SK-N-MC (cell line): Measurements from ENCODE around the gene NINL.

Experiments
- DNase-seq: peaks from one replicate; pipeline ENCODE4 v3.0.0-alpha.2; 2011; ENCODE audit warnings: low read depth, low spot score
- H3K27ac ChIP-seq: fragments of 200-600 bp; sonication (generic); 2 replicates; pipeline ENCODE4 v1.5.1; 2016; ENCODE audit warnings: mixed run types
- H3K36me3 ChIP-seq: fragments of 200-600 bp; sonication (generic); 2 replicates; pipeline ENCODE4 v1.6.1; 2017; ENCODE audit warnings: antibody characterized with exemption, low read length, mixed read lengths; ENCODE audit not compliant: insufficient read depth
- H3K4me3 ChIP-seq: fragments of 200-600 bp; sonication (generic); 2 replicates; pipeline ENCODE4 v1.5.1; 2016
- H3K9ac ChIP-seq: fragments of 200-600 bp; sonication (generic); 2 replicates; pipeline ENCODE4 v1.8.0; 2017; ENCODE audit warnings: mixed run types, mixed read lengths; ENCODE audit not compliant: insufficient read length
- H3K9me3 ChIP-seq: fragments of 200-600 bp; sonication (generic); 2 replicates; pipeline ENCODE4 v1.6.1; 2017; ENCODE audit warnings: low read depth, mild to moderate bottlenecking, antibody characterized with exemption, low read length, moderate library complexity, mixed read lengths
- EZH2 ChIP-seq: fragments of 200-600 bp; sonication (generic); IDR thresholded peaks from one replicate; pipeline ENCODE4 v1.6.1; 2017; ENCODE audit warnings: antibody characterized with exemption
- FOXP2 ChIP-seq: optimal IDR thresholded peaks from 2 replicates; pipeline ENCODE3; 2011; ENCODE audit warnings: mild to moderate bottlenecking, moderate library complexity; ENCODE audit not compliant: insufficient read depth; ENCODE audit errors: extremely low read length, control extremely low read depth
- POLR2AphosphoS5 ChIP-seq: IDR thresholded peaks from 2 replicates; pipeline ENCODE4 v1.6.1; 2012; ENCODE audit warnings: mild to moderate bottlenecking, low read depth, low read length, borderline replicate concordance

Gene NINL

DNA sequence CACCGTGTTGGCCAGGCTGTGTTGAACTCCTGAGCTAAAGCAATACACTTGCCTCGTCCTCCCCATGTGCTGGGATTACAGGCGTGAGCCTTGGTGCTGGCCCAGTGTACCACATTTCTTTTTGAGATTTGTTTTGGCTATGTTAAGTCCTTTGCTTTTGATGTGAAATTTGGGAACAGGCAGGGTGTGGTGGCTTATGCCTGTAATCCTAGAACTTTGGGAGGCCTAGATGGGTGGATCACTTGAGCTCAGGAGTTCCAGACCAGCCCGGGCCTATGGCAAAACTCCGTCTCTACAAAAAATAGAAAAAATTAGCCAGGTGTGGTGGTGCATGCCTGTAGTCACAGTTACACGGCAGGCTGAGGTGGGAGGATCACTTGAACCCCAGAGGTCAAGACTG lies 137.7 kb downstream of the NINL start:
- Histone ChIP-seq H3K9me3 (no peaks in the 10 kb centered on the region), H3K27ac (no peak overlapping the region), H3K4me3 (no peak overlapping the region), H3K9ac (no peak overlapping the region), H3K36me3 (peaks cover 65% of the 10 kb centered on the region)
- no peak for DNase-seq
- TF ChIP-seq EZH2 (no peak), FOXP2 (no peak), POLR2AphosphoS5 (no peak)

DNA sequence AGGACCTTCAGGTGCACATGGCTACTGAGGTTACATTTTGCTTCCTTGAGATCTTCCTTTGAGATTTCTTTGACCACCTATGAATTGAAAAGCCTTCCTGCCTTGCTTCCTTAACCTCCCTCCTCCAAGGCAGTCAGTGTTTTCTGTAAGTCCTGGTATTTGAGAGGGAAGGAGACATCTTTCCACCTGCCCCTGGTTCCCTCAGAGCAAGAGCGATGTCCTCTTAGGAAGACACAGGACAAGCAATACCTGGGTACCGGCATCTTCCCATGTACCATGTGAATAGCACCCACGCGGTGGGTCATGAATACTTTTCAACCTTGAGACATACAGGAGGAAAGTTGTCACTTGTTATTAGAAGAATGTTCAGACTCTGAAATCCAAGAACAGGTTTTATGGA lies 140.8 kb downstream of the NINL start:
- H3K9ac ChIP-seq, result no peak overlapping the region
- no peak for TF ChIP-seq EZH2
- TF ChIP-seq FOXP2, result no peak
- TF ChIP-seq POLR2AphosphoS5, result no peak
- H3K9me3 ChIP-seq, result no peaks in the 10 kb centered on the region
- peaks cover 70% of the 10 kb centered on the region for H3K36me3 ChIP-seq
- no peak for DNase-seq
- no peak overlapping the region for H3K27ac ChIP-seq
- no peak overlapping the region for H3K4me3 ChIP-seq

DNA sequence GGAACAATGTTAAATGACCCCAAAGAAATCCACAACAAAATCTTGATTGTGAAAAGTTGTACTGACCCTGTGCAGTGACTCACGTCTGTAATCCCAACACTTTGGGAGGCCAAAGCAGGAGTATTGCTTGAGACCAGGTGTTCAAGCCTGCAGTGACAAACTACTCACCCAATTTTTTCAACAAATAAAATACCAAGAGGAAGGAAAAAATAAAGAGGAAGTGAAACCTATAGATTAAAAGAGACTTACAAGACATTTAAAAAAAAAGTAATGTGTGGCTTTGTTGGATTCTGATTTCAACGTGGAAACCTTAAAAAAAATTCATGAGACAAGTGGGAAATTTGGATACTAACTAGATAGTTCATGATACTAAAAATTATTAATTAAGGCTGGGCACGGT lies 146.0 kb downstream of the NINL start:
- no peak overlapping the region for H3K9ac ChIP-seq
- DNase-seq, result no peak
- H3K4me3 ChIP-seq, result no peak overlapping the region
- H3K27ac ChIP-seq, result no peak overlapping the region
- TF ChIP-seq FOXP2 (no peak), POLR2AphosphoS5 (no peak), EZH2 (no peak)
- no peaks in the 10 kb centered on the region for H3K9me3 ChIP-seq
- peaks cover 60% of the 10 kb centered on the region for H3K36me3 ChIP-seq

DNA sequence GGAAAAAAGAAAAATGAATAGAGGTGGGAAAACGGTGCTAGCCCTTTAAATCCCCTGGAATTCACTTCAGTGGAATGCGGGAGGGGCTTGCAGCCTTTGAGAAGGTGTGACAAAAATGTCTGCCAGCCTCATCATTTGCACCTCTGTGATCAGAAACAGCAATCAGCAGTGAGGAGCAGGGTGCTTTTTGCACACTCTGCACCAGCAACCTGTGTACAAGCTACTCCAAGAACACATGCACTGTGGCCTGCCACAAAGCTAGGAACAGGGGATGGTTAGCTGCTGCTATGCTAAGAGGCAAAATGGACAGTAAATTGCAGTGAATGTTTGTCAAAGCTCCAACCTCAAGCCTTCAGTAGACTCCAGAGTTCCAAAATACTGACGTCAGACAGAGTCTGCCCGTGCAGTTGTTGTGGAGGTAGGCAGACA lies 148.2 kb downstream of the NINL start:
- Histone ChIP-seq H3K9ac (no peak overlapping the region), H3K4me3 (no peak overlapping the region), H3K36me3 (peaks cover 64% of the 10 kb centered on the region), H3K9me3 (no peaks in the 10 kb centered on the region), H3K27ac (no peak overlapping the region)
- TF ChIP-seq EZH2 (no peak), POLR2AphosphoS5 (no peak), FOXP2 (no peak)
- no peak for DNase-seq

DNA sequence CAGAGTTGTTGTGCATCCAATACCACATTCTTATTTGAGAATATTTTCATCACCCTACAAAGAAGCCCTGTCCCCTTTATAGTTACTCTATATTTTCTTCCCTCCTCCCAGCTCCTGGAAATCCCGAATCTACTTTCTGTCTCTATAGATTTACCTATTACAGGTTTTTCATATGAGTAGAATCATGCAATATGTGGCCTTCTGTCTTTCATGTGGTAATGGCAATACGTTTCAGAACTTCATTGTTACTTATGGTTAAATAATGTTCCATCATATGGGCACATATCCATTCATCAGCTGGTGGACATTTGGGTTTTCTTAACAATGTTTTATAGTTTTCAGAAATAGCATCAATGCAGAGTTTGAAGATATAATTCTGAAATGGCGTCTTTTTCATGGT lies 160.8 kb downstream of the NINL start:
- no peak for TF ChIP-seq FOXP2
- TF ChIP-seq EZH2, result no peak
- no peak for TF ChIP-seq POLR2AphosphoS5
- no peak overlapping the region for H3K27ac ChIP-seq
- peaks cover 69% of the 10 kb centered on the region for H3K36me3 ChIP-seq
- H3K4me3 ChIP-seq, result no peak overlapping the region
- no peak overlapping the region for H3K9ac ChIP-seq
- H3K9me3 ChIP-seq, result no peaks in the 10 kb centered on the region
- DNase-seq, result no peak

DNA sequence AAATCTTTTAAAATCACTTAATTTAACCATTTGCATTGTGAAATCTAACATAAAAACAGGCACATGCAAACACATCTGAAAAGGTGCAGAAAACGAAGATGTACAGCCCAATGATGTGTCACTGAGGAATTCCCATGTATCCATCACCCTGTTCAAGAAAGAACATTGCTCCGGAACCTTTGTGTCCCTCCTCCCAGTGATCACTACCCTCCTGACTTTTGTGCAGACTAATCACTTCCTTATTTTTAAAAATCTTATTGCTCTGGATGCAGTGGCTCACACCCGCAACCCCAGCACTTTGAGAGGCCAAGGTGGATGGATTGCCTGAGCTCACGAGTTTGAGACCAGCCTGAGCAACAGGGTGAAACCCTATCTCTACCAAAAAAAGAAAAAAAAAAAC lies 163.3 kb downstream of the NINL start:
- peak overlapping the region; percentile 64; the same call in 1 of the 2 replicates for H3K27ac ChIP-seq
- DNase-seq, result no peak
- H3K9ac ChIP-seq, result no peak overlapping the region
- no peak overlapping the region for H3K4me3 ChIP-seq
- peaks cover 71% of the 10 kb centered on the region for H3K36me3 ChIP-seq
- TF ChIP-seq FOXP2, result no peak
- TF ChIP-seq POLR2AphosphoS5, result no peak
- no peak for TF ChIP-seq EZH2
- H3K9me3 ChIP-seq, result no peaks in the 10 kb centered on the region

DNA sequence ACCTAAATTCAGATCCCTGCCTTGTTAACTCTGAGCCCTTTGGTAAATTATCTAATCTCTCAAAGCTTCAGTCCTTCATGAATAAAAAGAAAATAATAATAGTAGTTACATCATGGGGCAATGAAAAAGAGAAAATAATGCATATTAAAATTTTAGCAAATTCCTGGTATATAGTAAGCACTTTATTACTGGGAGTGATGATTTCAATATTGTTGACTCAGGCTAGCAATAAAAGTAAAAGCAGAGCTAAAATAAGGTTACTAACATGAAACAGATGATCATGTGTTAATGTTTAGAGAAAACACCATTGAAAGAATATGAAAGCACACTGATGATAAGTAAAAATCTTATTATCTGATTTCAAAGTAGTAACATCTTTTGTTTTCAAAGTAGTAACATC lies 164.2 kb downstream of the NINL start:
- Histone ChIP-seq H3K9ac (no peak overlapping the region), H3K9me3 (no peaks in the 10 kb centered on the region), H3K27ac (peak overlapping the region; percentile 64), H3K36me3 (peaks cover 64% of the 10 kb centered on the region), H3K4me3 (no peak overlapping the region)
- DNase-seq, result no peak
- TF ChIP-seq POLR2AphosphoS5 (no peak), FOXP2 (no peak), EZH2 (no peak)

DNA sequence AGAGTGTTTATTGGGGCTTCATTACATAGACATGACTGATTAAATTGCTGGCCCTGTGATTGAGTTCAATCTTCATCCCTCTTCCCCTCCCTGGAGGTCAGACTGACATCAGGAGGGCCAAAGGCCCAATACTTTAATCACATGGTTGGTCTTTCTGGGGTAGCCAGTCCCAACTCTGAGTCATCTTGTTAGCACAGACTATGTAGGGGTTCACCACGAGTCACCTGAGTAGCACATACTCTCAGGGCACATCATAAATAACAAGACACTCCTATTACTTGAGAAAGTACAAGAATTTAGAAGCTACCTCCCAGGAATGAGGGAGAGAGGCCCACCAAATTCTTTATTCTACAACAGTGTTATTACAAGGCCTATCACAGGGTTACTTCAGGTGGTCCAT lies 166.6 kb downstream of the NINL start:
- H3K9me3 ChIP-seq, result no peaks in the 10 kb centered on the region
- no peak for DNase-seq
- no peak for TF ChIP-seq FOXP2
- TF ChIP-seq POLR2AphosphoS5, result no peak
- no peak for TF ChIP-seq EZH2
- H3K9ac ChIP-seq, result no peak overlapping the region
- H3K36me3 ChIP-seq, result peaks cover 64% of the 10 kb centered on the region
- H3K4me3 ChIP-seq, result no peak overlapping the region
- H3K27ac ChIP-seq, result no peak overlapping the region

DNA sequence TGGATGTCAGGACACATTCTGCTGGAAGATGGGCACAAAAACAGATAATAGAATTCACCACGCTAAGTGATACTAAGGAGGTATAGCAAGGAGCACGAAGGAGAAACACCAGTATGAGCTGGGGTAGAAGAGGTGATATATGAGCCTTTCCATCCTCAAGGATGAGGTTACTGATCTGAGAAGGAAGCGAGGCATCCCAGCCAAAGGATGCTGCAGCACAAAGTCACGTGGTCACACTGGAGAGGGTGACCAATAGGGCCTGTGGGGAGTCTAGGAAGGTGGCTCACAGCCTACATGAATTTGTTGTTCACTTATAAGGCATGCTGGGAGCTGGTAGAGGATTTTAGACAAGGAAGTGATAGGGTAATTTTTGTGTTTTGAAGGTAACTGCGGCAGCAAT lies 176.4 kb downstream of the NINL start:
- Histone ChIP-seq H3K4me3 (peak overlapping the region; percentile 93), H3K9me3 (no peaks in the 10 kb centered on the region), H3K36me3 (peaks cover 14% of the 10 kb centered on the region), H3K9ac (peak overlapping the region; percentile 99), H3K27ac (no peak overlapping the region)
- no peak for DNase-seq
- TF ChIP-seq FOXP2 (no peak), EZH2 (no peak), POLR2AphosphoS5 (no peak)
